HFF-Myc (cell line): ENCODE measurements around the gene INPP4B.

ENCODE experiments used
- DNase-seq: peaks from one replicate; pipeline ENCODE4 v3.0.0-alpha.2; 2011; ENCODE audit warnings: low read depth; ENCODE audit errors: extremely low read depth
- H3K4me3 ChIP-seq: replicated peaks from 2 replicates; pipeline ENCODE4 v1.5.1; 2011; ENCODE audit warnings: low read depth, mild to moderate bottlenecking, control low read depth, low read length
- CTCF ChIP-seq: IDR thresholded peaks from 2 replicates; pipeline ENCODE4 v1.5.1; 2012; ENCODE audit warnings: mild to moderate bottlenecking, low read depth, low read length, control low read depth; ENCODE audit errors: missing control alignments

INPP4B gene

GRCh38 chr4:142030010-142030409, 816.1 kb downstream of the INPP4B start:
- no peak overlapping the region for H3K4me3 ChIP-seq
- no peak for DNase-seq
- TF ChIP-seq CTCF: no peak

GRCh38 chr4:142021761-142022160, 824.3 kb downstream of the INPP4B start:
- TF ChIP-seq CTCF: no peak
- DNase-seq: no peak
- H3K4me3 ChIP-seq: no peak overlapping the region

GRCh38 chr4:142021181-142021580, 824.9 kb downstream of the INPP4B start:
- TF ChIP-seq CTCF: no peak
- no peak overlapping the region for H3K4me3 ChIP-seq
- no peak for DNase-seq

- TF ChIP-seq CTCF: no peak
- DNase-seq: no peak
- H3K4me3 ChIP-seq: no peak overlapping the region
These were observed 830.1 kb downstream of the INPP4B start for GRCh38 chr4:142016031-142016430.

GRCh38 chr4:142009751-142010150, 836.4 kb downstream of the INPP4B start:
- H3K4me3 ChIP-seq: no peak overlapping the region
- no peak for TF ChIP-seq CTCF
- DNase-seq: no peak

- no peak for TF ChIP-seq CTCF
- no peak for DNase-seq
- no peak overlapping the region for H3K4me3 ChIP-seq
These were observed 840.6 kb downstream of the INPP4B start for GRCh38 chr4:142005519-142005918.

- no peak for TF ChIP-seq CTCF
- H3K4me3 ChIP-seq: no peak overlapping the region
- DNase-seq: no peak
These were observed 846.5 kb downstream of the INPP4B start for GRCh38 chr4:141999446-142000143.
